CD4-positive, alpha-beta T cell treated with Interleukin-10 for 1 hour (primary cell): ENCODE measurements around the gene MTA2.
"Not testable (repeated sequence)": the region's sequence is repeated elsewhere in the genome, so short reads cannot be mapped to it uniquely, and the experiment has no call there.

Experiments
- DNase-seq: peaks from one replicate; pipeline ENCODE4 v3.0.0-alpha.2; 2020

The MTA2 gene

DNA sequence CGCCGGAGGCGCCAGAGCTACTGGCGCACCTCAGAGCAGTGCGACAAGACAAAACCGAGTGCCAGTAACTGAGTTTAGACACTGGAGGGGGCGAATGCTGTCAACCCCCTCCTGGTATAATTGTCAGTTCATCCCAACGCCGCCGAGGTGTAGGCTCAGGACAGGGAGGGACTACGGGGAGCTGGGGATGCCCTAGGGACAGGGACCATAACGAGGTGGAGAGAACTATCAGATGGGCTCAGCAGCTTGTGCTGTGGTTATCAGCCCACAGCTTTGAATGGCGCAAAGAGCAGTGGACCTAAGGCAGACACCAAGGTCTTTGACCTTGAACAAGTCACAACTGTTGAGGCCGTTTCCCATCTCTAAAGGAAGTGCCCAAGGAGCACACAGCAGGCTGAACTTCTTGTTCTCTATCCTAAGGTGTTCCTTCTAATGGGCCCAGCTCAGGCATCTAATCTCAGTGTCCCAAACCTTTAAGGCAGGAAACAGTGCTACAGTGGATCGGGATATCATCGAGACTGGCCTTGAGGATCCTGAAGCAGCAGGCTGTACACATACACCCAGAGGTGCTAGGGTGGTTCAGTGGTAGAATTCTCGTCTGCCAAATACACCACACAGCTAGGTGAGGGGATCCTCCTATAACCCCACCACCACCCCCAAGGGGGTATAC lies 9.4 kb downstream of the MTA2 start:
- DNase-seq: no peak

DNA sequence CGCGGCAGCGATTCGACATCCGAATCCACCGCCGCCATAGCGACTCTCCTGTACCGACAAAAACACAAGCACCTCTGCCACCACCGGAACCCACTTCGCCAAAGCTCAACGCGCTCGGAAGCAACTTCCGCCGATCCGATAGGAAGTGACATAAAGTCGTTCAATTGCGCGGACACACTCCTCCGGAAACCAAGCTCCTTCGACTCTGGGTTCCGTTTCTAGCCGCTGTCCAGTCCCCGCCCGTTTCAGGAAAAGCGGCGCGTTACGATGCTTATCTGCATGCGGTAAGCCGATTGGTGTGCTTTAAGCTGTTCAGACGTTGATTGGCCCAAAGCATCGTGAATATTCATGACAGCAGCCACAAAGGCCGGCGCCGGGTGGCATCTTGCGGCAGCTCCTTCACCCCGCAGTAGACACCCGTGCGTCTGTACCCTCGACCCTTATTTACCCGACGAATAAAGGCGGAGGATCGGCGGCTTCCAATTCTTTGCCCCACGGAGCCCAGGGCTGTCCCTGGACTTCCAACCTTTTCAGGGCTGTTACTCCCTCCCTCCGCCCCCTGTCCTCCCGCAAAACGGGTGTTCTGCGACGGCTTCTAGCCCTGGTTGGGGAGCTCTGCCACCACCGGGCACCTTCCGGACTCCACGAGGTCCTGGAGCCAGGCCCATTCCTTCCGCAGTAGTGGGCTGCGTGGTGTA lies 10.1 kb downstream of the MTA2 start, which contains the start of gene TUT1:
TUT1 (minus strand) TSS at position 76 of the 698 bp plus-strand sequence; CDS start at position 38, 38 bp downstream.
- DNase-seq: peak; percentile 99

DNA sequence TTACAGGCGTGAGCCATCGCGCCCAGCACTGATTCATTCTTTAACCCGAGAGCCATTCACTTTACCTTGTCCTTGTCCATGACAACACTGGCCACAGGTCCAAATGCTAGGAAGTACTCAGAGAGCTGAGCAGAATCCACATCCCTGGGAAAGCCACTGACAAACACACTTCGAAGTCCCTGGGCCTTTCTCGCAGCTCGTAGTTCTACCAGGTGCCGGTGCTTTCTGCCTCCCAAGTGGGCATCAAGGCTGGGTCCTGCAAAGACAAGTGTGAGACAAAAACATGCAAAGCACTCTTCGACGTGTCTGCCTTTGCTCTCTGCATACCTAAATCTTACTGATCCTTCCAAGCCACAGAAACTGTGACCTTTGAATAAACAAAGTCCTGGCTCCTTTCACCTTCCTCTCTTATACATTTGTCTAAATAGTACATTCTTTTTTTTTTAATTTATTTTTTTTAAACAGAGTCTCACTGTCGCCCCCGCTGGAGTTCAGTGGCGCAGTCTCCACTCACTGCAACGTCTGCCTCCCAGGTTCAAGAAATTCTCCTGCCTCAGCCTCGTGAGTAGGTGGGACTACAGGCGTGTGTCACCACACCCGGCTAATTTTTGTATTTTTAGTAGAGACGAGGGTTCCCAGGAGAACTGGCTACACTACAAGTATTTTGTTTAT lies 12.6 kb downstream of the MTA2 start:
- DNase-seq: peak; percentile 37

DNA sequence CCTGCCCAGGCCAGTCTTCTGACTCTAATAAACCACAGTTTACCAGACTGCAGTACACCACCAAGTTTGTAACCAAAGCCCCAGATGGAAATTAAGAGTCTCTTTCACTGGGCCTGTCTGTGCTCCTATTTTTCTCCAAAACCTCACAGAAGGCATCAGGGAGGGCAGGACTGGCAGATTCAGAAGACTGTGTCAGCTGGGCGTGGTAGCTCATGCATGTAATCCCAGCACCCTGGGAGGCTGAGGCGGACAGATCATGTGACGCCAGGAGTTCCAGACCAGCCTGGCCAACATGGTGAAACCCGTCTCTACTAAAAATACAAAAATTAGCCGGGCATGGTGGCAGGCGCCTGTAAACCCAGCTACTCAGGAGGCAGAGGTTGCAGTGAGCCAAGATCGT lies 16.3 kb downstream of the MTA2 start:
- not testable (repeated sequence) for DNase-seq

DNA sequence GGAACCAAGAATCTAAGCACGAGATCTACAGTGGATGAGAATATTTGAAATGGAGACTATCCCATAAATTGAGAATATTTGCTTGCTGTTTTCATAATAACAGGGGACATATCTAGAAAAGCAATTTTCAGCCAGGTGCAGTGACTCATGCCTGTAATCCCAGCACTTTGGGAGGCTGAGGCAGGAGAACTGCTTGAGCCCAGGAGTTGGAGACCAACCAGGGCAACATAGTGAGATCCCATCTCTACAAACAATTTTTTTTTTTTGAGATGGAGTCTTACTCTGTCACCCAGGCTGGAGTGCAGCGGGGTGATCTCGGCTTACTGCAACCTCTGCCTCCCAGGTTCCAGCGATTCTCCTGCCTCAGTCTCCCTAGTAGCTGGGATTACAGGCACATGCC lies 19.9 kb downstream of the MTA2 start:
- DNase-seq: not testable (repeated sequence)

DNA sequence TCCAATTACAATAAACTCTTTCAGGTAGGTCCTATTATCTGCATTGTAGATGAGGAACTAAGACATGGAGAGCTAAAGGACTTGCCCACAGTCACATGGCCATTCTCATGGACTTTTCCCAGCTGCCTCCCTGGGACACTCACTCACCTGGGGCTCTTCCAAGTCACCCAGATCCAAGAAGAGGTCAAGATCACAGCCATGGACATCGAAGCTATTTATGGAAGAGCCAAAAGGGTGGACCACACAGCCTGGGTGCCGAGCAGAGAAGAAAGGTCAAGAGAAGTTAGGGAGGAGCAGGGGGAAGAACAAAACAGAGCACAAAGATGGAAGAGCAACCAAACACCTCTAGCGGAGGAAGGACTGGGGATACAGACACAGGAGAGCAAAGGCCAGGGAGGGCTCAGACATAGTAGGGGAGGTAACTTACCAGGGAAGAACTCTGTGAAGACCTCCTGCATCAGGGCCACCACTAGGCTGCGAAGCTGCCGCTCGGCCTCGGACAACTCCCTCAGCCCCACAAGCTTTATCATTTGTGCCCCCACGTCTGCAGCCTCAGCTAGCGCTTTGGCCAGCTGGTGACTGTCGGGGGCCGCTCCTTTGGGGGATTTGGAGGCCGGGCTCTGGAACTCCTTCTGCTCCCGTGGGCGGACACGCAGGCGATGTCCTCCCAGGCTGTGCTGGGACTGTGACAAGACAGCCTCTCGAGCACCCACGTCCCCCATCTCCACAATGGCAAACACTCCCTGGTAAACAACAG lies 20.5 kb downstream of the MTA2 start:
- no peak for DNase-seq

DNA sequence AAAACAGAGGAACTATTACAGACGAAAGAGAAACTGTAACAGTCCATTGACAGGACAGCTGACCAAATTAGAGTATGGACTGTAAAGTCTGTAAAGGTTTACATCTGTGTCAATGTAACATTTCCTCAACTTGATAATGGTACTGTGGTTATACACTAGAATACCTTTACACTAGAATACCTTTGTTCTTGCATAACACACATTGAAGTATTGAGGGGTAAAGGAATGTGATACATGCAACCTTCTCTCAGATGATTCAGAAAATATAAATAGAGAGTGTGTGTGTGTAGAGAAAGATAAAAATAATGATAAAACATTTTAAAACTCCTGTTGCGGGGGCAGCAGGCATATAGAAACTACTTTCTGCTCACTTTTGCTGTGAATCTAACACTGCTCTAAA lies 22.4 kb downstream of the MTA2 start:
- DNase-seq: no peak

DNA sequence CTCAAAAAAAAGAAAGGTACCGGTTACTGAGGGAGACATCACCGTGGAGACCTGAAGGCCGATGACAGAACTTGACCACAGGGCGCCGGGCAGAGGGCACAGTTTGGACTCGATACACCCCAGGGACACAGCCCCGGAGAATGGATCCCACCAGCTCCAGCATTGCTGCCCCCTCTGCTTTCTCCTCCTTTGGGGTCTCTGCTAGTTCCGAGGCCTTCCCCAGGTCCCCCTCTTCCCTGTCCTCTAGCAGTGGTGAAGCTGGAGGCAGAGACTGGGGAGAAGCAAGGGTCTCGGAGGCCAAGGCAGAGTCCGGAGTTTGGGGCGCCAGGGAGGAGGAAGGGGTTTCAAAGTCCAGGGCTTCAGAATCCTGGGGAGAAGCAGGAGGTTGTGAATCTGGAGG lies 23.1 kb downstream of the MTA2 start:
- DNase-seq: no peak

DNA sequence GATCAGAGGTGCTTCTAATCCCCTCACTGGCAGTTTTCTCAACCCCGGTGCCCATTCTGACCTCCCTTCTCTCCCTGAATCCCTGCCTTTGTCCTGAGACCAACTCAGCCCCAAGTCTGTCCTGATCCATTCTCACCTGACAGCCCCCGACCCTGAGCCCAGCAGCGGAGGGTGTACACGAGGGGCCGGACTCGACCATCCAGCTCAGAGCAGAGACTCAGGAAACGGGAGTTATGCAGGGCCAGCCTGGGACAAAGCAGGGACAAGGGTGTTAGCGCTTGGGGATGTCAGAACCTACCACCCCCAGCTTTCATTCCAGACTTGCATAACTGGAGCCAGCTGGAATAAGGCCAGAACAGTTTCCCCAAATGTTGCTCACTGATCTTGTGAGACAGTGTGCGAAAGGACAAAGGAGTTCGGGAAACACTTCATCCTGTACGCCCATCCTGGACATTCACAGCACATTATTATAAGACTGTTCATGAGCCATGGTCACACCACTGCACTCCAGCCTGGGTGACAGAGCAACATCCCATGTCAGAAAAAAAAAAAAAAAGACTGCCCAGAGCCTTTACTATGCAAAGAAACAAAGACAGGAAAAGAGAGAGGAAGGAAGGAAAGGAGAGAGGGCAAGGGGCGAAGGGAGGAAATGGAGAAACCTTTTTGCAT lies 24.5 kb downstream of the MTA2 start:
- DNase-seq: no peak

DNA sequence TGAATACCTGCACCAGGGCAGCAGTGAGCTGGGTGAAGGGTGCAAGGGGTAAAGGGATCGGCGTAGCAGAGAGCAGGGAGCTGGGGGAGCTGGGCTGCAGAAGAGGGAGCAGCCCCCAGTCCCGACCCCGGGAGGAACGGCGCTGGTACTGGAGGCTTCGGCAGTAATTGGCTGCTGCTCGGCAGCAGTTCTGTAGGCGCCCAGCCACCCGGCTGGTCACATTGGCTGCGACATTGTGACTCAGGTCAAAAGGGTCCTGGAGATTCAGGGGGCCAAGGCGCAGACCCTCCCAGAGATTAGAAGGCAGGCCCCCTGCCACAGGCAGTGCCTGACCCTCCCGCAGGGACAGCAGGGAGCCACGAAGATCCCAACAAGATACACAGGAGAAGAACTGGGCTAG lies 25.8 kb downstream of the MTA2 start:
- DNase-seq: no peak

DNA sequence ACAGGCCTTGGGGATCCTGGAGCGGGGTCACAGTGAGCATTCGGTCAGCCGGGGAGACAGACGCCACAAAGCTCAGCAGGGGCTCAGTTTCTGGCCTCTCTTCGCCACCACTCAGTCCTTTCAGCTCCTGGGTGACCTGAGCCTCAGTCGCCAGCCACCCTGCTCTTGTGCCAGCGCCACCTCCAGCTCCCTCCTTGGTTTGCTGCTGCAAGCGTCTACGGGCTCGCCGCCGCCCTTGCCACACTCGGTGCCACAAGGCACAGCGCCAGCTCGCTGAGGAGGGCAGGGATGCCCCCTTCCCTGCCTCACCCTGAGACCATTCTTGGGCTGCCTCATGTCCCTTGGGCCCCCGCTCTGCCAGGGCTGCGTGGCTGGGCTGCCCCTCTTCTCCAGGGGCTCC lies 26.5 kb downstream of the MTA2 start:
- DNase-seq: no peak

DNA sequence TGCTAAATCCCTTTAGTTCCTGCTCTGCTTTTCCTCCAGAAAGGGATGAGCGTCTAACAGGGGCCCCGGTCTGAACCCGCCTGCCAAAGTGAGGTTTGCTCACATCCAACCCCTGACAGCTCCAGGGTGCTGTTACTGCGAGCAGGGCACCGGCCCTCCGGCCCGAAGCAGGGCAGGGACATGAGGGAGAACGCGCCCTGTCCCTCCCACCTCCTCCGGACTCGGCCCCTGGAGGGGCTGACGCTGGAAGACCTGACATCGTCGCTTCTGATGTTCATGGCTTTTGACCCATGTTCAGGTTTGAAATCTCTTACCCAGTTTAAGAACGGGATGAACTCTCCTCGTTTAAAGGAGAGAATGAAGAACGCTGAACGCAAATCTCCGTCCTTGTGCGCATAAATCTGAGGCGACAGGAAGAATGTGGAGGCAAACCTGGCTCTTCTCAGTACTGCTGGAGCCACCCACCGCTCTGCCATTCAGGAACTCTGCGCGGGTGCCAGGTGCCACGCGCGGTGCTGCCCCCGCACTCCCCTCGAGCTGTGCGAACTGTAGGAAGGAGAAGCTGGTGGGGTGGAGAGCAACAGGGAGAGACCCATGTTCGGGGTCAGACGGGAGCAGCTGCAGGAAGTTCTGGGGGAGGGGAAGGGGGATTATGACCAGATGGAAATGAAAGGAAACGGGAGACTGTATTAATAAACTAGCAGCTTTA lies 27.1 kb downstream of the MTA2 start:
- no peak for DNase-seq

DNA sequence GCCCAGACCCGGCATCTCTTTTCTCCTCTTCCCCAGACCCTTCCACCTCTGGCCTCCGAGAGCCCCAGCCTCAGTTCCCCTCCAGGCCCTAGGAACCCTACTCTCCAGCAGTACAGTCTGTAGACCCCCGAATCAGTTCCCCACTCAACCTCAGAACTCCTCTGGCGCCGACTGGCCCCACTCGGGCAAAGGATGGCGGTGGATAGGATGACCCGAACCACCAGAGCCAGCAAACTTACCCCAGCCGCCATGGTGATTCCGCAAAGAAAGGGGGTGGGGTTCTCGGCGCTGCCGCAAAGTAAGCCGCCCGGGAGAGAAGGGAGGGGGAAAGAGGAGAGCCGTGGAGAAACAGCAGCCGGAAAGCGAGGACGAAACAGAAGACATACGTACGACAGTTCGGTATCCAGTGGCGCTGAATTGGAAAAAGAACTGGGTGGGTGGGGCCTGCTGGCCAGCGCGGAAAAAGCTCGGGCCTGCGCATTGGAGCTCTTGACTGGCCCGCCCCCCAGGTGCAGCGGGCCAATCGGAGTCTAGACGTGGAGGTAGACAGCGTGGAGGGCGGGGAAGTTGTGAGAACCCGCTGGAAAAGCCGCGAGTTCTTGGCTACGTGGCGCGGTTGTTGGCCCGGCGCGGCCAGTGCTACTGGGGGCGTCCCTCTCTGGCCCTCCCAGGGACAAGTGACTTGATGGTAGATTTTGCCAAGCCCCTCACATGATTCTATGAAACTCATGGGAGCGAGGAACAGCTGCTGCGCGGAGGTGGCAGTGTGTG lies 27.9 kb downstream of the MTA2 start, which contains the start of gene EEF1G:
EEF1G (minus strand) TSS at position 300 of the 771 bp plus-strand sequence; CDS start at position 251, 49 bp downstream.
- DNase-seq: peak; percentile 100

DNA sequence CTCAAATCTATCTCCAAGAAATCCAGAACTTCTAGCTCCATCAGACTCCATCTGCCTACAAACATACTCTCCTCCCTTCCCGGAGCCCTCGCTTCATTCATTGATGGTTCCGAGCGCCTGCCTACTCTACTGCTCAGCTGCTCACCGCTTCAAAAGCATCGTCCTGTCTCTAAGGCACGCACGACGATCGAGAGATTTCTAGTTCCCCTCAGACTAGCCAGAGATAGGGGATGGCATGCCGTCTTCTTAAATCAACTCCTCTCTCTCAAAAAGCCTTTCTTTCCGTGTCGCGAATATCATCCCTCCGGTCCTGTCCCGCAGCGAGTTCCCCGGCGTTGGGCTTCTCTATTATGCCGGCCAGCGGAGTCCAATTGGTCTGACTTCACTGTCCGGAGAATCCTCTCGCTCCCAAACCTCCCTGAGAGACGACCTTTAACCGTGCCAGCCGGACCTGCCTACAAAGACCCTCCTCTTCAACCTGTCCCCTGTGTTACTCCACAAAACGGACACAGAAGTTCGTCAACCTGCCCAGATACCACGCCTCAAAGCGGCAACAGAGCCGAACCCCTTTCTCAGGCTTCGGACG lies 28.6 kb downstream of the MTA2 start:
- DNase-seq: peak; percentile 44

DNA sequence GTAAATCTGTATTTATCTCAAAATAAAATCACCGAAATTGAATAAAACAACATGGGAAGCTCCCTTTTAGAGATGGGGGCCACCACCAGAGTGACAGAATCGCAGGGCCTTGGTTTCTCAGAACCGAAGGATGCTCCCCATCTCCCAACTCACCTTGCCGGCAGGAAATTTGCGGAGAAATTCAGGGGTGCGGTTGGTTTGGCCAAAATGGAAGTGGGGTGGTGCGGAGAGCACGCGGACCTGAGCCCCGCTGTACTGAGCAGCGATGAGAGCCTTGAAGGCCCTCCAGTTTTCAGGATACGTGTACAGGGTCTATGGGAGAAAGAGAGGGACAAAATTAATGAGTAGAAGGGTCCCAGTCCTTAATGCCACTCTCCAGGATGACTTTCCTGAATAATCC lies 29.2 kb downstream of the MTA2 start:
- DNase-seq: no peak

DNA sequence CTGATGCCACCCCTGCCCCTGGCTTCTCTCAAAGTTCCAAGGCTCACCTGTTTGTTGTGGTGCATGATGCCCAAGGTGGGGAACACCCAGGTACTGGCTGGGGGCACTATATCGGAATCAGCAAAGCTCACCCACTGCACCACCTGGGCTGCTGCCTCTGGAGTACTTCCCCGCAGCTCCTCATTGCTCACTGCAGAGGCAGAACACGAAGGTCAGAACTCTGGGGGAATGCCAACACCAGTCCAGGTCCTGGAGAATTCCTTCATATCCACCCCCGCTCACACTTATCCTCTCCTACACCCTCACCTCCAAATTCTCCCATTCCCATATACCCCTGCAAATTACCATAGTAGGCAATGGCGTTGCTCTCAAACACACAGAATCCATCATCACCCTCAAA lies 30.2 kb downstream of the MTA2 start:
- DNase-seq: not testable (repeated sequence)

DNA sequence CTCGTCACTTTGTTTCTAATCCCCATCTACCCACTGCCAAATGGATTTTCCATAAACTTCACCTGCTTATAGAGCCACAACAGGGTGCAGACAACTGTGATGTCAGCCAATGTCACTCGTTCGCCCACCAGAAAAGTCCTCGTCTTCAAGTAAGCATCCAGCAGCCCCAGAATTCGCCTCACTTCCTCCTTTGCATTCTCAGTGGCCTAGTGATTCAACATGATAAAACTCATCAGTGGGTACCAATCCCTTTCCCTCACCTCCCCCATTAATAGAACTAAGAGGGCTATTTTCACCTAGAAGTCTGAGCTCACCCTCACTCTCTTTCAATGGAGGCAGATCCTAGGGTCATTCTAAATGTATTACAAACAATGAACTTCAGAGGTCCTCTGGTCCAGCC lies 30.8 kb downstream of the MTA2 start:
- DNase-seq: not testable (repeated sequence)

DNA sequence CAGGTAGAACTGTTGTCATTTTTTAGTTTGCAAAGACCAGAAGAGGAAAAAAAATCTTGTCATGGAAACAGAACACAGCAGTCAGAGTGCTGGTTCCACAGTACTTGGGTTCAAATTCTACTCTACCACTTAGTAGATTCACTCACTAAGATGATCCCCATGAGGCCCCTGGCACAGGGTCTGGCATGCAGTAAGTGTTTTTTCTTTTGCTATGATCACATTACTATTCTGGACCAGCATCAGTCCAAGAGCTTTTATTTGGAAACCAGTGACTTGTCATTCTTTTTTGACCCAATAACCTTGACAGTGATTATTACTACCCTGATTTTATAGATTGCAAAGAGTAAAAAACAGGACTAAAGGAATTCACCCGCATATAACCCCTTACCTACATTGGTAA lies 32.1 kb downstream of the MTA2 start:
- no peak for DNase-seq

DNA sequence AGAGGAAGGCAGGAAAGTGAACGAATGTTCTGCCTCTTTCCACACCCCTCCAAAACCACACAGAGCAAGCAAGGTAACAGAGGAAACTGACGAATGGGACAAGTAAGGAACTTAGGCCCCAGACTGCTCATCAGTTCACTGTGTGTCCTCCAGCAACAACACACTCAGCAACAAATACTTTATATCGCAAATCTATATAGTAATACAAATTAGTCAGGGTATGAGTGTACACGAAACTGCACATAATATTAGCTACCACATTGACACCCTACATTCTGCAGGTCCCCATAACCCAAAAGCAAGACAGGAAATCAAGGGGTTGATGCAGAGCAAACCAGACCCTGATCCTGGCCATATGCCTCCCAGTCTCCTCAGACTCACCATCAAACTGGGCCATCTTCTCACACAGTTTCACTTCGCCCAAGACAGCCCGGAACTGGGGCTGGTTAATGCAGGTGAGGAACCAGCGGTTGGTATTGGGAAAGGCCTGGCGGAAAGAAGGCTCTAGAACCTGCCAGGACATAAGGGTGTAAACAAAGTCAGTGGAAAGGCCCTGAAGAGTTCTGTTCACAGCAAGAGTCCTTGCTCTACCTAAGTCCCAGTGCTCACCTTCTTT lies 34.5 kb downstream of the MTA2 start:
- no peak for DNase-seq

DNA sequence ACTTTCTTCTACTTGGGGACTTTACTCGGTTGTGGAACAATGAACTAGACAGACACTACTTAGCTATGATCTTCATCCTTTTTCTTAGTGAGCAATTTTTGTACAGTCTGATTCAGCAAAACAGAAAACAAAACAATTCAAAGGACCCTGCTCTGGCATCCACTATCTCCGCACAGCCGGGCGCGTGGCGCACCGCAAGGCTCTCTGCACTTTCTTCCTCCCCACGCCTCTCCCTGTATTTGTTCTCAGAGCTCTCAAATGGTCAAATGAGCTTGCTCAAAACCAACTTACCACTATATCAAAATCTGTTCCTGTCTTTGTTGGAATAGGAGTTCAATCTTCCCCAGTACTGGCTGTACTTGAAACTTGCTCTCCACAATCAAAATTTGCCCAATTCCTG lies 35.4 kb downstream of the MTA2 start:
- DNase-seq: no peak
